ENCODE results near the gene ARFIP2. TPM values are rescaled to one million over a fixed set of nuclear protein-coding genes. Genes with fewer than 3 reads are reported as not detected.

ARFIP2 gene
- polyA plus RNA-seq, 1 of the 3 experiments (the other 2 are of a cell fraction): 128 TPM

DNA sequence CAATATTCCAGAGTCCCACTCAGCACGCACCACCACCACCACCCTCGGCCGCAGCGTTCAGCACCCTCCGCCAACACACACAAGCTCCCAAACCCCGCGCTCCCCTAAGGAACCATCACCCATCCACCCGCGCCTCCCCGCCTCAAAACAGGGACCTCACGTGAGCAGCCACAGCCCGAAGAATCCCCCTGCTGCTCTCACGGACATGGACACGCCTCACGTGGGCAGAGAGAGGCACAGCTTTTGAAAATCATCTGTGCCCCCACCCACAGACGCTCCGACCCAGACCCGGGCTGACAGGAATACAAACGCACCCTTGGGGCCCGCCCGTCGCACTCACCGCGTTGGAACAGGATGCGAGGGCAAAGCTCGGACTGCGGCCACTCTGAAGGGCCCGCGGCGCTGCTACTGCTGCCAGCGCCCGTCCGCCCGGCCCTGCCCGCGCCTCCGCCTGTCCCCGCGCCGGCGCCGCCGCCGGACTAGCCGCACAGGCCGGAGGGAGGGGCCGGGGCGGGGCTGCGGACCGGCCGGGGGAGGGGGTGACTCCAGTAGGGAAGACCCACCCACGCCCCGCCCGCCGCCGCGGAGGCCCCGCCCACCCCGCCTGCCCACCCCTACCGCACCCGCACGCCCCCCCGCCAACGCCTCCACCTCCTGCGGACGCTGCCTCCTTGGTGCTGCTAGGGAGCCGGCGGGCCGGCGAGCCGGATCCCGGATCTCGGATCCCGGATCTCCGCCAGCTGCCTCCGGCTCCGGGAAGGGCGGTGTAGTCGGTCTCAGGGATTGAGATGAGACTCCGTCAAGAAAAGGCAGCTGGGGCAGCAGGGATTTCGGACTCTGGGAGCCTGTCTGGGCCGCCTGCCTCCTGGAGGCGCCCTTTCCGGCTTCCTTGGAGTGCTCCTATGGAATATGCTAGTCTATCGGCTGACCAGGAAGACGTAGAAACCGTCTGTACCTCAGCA is 7.4 kb downstream of the ARFIP2 start, which contains the start of gene TRIM3 (continued):
- TF ChIP-seq ZBTB33 (IDR thresholded peaks at IDR 0.05; ENCODE audit: borderline replicate concordance, low read depth): no peak
- TF ChIP-seq USF2 (IDR thresholded peaks at IDR 0.05; ENCODE audit: borderline replicate concordance, low read depth, low read length): no peak
- peak; percentile 91 for TF ChIP-seq MXI1 (IDR thresholded peaks at IDR 0.05; ENCODE audit: low read depth, low read length)
- TF ChIP-seq REST (IDR thresholded peaks at IDR 0.05; ENCODE audit: low read depth, low read length): no peak
- no peak for TF ChIP-seq SMC3 (IDR thresholded peaks at IDR 0.05; ENCODE audit: low read depth, low read length)
- TF ChIP-seq GATA2 (CRISPR knock-in tag; IDR thresholded peaks at IDR 0.05): no peak
- no peak for TF ChIP-seq RCOR1 (IDR thresholded peaks at IDR 0.05; ENCODE audit: low read length)
- no peak for TF ChIP-seq RXRA (IDR thresholded peaks at IDR 0.05; ENCODE audit: borderline replicate concordance, low read depth)
- TF ChIP-seq, protein P1, sequence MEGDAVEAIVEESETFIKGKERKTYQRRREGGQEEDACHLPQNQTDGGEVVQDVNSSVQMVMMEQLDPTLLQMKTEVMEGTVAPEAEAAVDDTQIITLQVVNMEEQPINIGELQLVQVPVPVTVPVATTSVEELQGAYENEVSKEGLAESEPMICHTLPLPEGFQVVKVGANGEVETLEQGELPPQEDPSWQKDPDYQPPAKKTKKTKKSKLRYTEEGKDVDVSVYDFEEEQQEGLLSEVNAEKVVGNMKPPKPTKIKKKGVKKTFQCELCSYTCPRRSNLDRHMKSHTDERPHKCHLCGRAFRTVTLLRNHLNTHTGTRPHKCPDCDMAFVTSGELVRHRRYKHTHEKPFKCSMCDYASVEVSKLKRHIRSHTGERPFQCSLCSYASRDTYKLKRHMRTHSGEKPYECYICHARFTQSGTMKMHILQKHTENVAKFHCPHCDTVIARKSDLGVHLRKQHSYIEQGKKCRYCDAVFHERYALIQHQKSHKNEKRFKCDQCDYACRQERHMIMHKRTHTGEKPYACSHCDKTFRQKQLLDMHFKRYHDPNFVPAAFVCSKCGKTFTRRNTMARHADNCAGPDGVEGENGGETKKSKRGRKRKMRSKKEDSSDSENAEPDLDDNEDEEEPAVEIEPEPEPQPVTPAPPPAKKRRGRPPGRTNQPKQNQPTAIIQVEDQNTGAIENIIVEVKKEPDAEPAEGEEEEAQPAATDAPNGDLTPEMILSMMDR (IDR thresholded peaks at IDR 0.05): peak; percentile 56
- peak; percentile 41; the same call in 1 of the 2 replicates for TF ChIP-seq TAF1 (IDR thresholded peaks at IDR 0.05; ENCODE audit: borderline replicate concordance, low read depth, low read length)
- TF ChIP-seq ELF1 (IDR thresholded peaks at IDR 0.05): peak; percentile 31; the same call in 1 of the 2 replicates
- peak; percentile 81; the same call in 1 of the 2 replicates for TF ChIP-seq POLR2AphosphoS5 (IDR thresholded peaks at IDR 0.05; ENCODE audit: low read depth, low read length)
- peak; percentile 29; the same call in 1 of the 2 replicates for TF ChIP-seq NRF1 (IDR thresholded peaks at IDR 0.05; ENCODE audit: low read depth, low read length)
- no peak; the same call in 1 of the 2 replicates for TF ChIP-seq SIN3A (IDR thresholded peaks at IDR 0.05; ENCODE audit: borderline replicate concordance, low read depth, low read length)
- TF ChIP-seq TEAD4 (IDR thresholded peaks at IDR 0.05; ENCODE audit: borderline replicate concordance, insufficient read depth): no peak
- TF ChIP-seq FOSL2 (IDR thresholded peaks at IDR 0.05; ENCODE audit: borderline replicate concordance, low read depth): no peak
- no peak for TF ChIP-seq YY1 (IDR thresholded peaks at IDR 0.05; ENCODE audit: low read depth)
- no peak for TF ChIP-seq JUND (IDR thresholded peaks at IDR 0.05)
- no peak for TF ChIP-seq EP300 (IDR thresholded peaks at IDR 0.05; ENCODE audit: borderline replicate concordance in 1 of 2, low read depth in 1 of 2, low read length in 1 of 2)
- TF ChIP-seq MEF2A (IDR thresholded peaks at IDR 0.05; ENCODE audit: borderline replicate concordance, low read depth): no peak
- TF ChIP-seq RAD21 (IDR thresholded peaks at IDR 0.05; ENCODE audit: low read length): no peak
- TF ChIP-seq RFX5 (IDR thresholded peaks at IDR 0.05; ENCODE audit: low read length): no peak
